ENCODE data around the gene SPDYE5.

Gene SPDYE5

DNA sequence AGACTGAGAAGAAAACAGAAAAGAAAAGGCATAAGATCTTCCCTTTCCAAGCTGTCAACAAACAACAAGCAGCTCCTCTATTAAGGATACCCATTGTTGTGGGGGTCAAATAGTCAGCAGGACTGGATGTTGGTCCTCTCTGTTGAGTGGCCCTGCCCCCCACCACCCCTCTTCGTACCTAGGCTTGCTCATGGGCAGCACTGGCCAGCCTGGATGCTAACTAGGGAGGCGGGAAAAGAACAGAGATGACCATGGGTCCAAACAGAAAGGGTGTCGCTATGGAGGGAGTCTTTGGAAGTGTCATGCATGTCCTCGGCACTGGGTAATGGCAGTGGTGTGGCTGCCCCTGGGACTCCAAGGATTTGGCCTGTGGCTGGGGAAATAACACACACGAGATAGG is 45.6 kb downstream of the SPDYE5 start:
- DNase-seq, result no peak

DNA sequence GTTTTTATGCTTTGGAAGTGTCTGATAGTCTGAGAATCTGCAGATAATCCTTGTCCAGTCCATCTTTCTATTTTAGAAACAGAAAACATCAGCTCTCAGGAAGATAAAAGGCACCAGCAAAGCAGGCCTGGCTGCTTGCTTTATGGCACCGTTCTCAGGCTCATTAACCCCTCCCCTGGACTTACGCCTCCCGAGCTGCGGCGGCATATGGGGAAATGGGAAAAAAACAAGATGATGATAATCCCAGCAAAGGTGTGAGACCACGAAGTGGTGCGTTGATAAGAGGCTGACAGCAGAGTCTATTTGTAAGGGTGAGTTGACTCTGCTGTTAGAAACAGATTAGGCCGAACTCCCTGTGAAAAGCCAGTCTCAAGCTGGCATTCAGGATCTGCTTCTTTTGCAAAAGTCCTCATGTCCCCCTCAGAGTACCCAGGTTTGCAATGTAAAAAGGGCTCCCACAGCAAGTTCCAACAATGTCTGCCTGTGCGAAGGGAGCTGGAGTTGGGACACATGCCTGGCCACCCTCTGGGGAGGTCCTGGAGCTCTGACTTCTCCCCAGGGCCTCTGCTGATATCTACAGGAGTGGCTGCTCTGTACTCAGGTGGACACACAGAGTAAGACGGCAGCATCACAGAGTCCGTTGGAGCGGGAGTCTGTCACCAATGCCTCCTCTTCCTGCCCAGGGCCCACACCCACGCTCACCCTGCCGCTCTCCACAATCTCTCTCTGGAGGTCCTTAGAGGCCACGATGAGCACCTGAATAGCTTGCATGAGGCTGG is 54.3 kb downstream of the SPDYE5 start:
- DNase-seq, result no peak
